Left kidney (tissue), 2 donors: ENCODE data around the gene MCF2L2. TPM values are rescaled to one million over a fixed set of nuclear protein-coding genes. Genes with fewer than 3 reads are reported as not detected.
A peak's percentile ranks its signal among the peaks of the same experiment; 100 is the strongest.

Source experiments
- DNase-seq: peaks from one replicate; pipeline ENCODE4 v3.0.0-alpha.2; 2013
- polyA plus RNA-seq: library from polyadenylated mRNA; unstranded; fragments of 120-200 nt; gene quantifications from one replicate; pipeline ENCODE4 v1.2.1, GENCODE V29; 2013; ENCODE audit not compliant: insufficient read length

Gene MCF2L2
- polyA plus RNA-seq, 1 donor: 1.7 TPM

DNA sequence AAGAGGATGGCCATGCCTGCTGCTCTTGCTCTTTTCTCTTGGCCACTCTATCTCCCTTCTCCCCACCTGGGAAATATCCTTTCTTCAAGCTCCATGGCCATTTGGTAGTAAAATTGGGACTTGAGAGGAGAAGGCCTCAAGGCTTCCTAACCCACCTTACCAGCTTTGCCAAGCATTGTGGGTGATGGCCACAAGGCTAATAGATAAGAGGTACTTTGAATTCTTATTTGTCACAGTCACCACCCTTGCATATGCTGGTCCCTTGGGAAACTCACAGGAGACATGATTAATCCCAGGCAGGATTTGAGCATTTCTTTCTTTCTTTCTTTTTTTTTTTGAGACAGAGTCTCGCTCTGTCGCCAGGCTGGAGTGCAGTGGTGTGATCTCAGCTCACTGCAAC lies 138.2 kb downstream of the MCF2L2 start:
- DNase-seq: no peak

DNA sequence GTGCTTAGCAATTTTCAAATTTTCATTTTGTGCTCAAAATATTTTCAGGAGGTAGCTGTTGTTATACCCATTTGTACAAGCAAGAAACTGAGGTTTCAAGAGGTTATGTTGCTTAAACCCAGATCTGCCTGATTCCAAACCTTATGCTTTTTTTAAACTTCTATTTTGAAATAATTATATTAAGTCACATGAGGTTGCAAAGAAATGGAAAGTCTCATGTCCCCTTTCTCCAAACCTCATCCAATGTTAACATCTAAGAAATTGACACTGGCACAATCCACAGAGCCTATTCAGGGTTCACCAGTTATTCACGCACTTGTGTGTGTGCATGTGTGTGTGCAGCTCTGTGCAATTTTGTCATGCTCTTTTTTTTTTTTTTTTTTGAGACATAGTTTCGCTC lies 140.3 kb downstream of the MCF2L2 start:
- no peak for DNase-seq

DNA sequence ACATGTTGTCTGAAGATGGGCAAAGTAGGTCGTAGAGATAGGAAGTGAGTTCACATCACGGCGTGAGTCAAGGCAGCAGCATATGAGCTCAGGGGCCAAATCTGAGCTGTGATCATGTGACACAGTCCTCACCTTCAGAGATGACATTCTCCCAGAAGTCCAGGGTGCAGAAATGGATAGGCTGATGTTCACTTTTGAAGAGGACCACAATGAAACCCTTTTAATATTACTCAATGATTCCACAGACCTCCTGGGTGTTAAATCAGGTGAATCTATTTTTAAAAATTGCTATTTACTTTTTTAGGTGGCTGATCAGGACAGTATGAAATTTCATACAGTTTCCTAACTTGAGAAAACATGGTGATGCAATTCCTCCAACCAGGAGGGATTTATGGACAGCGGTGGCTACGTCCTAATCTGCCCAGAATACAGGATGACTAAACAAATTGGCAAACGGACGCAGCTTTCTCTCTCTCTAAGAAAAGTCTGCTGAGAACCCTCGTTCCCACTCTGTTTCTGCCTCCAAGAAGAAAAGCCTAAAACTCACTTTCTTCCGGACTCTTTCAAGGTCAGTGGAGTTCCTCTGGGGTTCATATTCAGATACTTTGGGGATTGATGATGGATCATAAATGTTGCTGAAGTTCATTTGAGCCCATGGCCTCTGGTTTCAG lies 141.0 kb downstream of the MCF2L2 start:
- DNase-seq: no peak

DNA sequence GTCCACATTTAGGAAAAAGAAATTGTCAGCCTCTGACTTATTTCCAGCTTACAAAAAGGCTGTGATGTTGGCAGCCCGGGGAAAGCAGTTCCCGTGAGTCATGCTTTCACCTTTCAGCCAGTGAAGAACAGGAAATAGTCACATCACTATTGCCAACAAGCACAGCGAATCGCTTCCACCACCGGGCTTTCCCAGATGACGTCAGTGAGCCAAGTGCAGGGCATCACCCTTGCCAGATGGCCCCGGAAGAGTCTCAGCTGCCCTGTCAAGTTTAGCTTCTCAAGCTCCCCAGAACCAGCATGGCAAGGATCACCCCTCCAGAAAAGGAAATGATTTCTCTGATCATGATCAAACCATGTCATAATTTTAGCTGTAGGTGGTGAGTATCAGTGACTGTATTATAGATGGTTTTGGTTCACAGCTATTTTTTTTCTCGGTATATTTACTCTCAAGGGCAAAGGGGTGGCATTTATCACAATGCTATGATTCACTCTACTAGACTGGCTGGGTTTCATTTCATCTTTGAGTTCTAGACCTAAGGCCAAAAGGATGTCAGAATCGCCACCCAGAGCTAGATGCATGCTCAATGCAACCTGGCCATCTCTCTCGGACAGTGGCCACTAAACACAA lies 142.5 kb downstream of the MCF2L2 start:
- no peak for DNase-seq

DNA sequence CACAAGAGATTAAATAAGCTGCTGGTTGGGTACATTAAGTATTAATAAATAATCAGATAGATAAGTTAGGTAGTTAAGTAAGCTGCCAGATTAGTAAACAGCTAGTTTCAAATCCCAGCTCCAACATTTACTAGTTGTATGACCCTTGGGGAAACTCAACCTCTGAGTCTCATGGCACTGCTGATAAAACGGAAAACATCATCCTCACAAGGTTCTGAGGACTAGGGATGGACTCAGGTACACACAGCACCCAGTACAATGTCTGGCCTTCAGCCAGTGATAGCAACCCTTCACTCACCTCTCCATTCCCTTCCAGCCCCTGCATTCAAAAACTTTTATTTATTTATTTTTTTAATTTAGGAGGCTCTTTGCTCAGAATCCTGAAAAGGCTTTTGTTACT lies 143.1 kb downstream of the MCF2L2 start:
- DNase-seq: no peak

DNA sequence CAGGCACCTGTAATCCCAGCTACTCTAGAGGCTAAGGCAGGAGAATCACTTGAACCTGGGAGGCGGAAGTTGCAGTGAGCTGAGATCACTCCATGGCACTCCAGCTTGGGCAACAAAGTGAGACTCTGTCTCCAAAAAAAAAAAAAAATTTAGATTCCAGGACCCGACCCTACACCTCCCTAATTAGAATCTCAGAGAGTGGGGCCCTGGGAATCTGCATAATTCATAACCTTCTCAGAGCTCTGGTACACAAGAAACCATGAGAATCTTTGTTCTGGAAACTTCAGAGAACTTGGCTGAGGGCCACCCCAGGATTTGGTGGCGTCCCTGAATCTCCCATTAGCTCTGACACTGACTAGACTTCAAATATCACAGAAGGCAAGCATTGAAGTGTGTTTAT lies 143.8 kb downstream of the MCF2L2 start:
- DNase-seq: no peak

DNA sequence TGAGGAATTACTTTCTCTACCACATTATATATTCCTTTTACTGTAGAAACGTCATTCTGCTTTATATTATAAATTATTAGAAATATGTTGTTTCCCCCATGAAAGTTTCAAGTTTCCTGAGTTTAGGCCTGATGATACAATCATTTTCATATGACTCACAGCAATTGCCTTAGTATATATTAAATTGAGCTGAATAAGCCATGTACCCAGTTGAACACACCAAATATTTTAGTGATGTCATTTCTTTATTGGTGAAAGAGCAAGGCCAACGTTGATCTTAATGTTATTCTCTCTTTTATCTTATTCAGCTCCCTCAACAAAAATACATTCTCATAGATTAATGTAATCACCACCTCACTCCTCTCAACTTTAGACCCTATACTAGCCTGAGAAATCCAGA lies 144.5 kb downstream of the MCF2L2 start:
- DNase-seq: no peak

DNA sequence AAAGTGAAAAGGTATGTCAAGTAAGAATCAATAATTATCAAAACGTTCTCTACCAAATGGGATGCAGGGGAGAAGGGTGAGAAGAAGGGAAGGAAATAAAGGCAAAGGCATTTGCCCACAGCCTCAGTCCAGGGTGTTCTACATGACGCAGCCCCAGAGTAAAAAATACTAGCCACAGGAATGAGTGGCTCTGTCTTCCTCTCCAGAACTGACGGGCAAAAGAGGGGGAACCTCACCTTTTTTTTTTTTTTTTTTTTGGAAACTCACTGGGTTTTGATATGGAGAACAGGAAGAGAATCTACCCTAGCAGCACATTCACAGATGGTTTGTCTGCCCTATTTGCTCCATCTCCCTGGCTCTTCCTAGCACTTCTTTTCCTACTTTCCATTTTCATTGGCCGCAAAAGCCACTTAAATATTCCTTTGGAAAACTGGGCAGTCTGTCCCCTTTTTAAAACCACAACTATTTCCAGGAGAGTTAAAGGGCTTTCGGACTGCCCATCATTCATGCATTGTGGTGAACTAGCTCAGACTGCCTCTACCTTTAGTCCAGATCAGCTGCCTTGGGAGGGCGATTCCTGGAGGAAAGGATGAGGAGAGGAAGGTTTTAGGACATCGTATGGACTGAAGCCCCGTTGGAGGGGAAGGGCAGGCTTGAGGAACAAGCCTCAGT lies 147.2 kb downstream of the MCF2L2 start:
- DNase-seq: no peak

DNA sequence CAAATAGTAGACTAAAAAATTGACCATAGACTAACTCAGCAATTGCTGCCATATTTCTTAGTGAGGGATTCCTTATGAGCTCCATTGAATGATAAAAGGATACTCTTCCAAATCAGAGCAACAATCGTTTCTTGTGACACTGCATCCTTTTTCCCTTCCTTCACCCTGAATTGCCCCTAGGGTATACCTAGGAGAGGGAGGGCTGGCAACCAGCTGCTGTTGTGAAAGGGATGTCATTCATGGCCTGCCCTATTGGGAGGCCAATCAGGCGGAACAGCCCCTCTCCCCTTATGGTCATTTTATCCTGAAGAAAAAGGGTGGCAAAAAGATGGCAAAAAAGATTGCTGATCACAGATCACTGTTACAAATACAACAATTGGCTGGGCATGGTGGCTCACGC lies 149.0 kb downstream of the MCF2L2 start:
- DNase-seq: no peak

DNA sequence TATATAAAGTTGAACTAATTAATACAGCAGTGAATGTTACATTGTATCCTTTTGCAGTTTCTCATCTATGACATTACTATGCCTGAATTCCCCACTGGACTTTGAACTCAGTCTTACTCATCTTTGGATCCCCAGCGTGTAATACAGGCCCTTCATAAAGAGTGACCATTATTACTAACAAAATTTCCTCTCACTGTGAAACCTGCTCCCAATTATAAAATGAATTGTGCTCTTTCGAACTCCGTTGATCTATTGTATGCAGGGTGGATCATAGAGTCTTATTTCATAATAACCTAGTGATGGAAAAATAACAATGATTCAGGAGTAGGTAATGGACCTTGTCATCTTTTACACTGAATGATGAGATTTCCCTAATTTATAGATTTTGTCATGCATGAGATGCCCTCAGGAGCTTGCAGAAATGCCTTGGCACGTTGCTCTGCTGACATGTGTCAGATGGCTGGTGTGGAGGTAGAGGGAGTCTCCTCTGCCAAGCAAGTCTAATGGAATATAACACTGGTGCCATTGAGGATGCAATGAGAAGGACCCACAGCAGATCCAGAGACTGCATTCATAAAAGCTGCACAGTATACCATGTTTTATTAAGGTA lies 149.8 kb downstream of the MCF2L2 start:
- DNase-seq: no peak

DNA sequence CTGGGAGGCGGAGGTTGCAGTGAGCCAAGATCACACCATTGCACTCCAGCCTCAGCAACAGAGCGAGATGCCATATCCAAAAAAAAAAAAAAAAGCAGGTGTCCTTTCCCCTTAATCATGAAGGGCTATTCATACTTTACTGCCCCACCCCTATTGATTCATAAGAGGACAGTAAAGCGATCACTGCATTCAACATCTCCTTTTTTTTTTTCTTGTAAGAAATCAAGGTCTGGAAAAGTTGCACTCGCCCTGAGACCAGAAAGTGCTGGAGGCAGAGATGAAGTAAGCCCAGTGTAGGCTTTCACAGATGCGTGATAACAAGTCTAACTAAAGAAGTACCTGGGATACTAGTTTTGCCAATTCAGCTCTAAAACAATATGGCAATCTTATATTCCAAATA lies 151.2 kb downstream of the MCF2L2 start:
- DNase-seq: no peak

DNA sequence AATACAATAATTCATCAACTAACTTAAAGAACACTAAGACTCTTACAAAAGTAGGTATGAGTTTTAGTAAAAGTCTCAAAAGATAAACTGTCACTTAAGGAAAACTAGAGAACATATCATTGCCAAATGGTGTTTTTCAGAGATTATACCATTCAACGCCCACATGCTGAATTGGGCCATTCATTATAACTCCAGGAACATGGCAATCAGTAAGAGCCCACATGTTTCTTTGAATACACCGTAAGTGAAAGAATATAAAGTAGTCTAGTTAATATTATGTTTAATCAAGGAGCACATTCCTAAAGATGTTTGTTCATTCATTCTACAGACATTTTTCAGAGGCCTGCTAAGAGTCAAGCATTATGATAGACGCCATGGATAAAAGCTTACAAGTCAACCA lies 152.5 kb downstream of the MCF2L2 start:
- DNase-seq: no peak

DNA sequence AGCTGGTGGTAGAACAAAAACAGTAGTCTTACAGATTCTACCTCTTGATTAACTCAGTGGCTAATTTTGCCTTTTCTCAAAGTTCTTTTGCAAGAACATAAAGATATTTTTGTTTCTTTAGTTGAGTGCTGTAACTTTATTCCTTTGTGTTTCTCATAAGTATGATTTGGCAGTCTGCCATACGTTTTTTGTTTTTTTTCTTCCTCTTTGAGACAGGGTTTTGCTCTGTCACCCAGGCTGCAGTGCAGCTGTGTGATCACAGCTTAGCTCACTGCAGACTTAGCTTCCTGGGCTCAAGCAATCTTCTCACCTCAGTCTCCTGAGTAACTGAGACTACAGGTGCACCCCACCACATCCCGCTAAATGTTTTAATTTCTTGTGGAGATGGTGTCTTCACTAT lies 153.0 kb downstream of the MCF2L2 start:
- peak; percentile 58 for DNase-seq

DNA sequence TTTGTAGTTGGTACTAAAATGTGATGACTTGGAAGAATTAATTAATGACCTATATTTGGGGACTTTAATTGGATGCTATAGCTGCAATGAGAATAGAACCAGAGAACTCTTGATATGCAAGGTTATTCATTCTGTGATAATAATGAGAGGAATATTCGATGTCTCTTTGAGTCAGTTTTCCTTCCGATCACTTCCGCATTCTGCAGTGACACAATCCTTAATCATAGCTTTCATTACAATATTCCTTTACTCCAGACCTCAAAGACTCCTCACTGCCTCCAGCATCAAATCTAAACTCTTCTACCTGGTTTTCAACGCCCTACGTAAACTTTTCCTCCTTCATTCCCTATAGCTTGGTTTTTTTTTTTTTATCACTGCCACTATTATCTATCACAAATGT lies 153.8 kb downstream of the MCF2L2 start:
- no peak for DNase-seq

DNA sequence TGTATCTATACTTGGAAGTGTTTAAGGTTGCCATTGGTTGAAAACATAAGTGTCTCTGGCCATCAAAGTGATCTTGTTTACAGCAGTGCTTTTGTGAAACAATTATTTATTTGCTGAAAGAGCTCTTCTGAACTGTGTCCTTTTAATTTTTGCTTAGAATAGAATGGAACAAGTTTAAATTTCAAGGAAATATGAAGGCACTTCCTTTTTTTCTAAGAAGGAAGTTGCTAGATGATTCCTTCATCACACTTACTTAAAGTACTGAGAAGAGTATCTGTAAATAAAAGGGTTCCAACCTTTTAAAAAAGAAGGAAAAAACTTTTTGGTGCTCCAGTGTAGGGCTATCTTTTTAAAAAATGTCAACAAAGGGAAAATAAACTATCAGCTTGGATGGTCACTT lies 155.6 kb downstream of the MCF2L2 start:
- DNase-seq: no peak

DNA sequence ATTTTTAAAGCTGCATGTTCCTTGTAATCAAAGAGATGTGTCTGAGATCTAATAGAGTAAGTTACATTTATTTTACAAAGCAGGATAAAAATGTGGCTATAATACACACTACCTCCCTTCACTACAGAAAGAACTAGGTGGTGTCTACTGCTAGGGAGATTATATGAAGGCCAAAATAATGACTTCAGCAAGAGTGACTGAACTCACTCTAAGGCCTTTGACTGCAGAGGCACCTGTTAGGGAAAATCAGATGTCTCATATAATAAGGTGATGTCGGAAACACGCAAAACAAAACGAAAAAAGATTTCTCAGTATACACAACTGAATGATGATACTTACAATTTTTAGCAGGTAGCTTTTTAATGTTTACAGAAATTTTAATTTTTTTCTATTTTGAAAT lies 156.3 kb downstream of the MCF2L2 start:
- DNase-seq: no peak

DNA sequence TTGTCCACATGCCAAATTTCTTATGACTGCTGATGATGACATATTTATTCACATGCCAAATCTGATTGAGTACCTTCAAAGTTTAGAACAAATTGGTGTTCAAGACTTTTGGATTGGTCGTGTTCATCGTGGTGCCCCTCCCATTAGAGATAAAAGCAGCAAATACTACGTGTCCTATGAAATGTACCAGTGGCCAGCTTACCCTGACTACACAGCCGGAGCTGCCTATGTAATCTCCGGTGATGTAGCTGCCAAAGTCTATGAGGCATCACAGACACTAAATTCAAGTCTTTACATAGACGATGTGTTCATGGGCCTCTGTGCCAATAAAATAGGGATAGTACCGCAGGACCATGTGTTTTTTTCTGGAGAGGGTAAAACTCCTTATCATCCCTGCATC lies 158.1 kb downstream of the MCF2L2 start:
- DNase-seq: no peak

DNA sequence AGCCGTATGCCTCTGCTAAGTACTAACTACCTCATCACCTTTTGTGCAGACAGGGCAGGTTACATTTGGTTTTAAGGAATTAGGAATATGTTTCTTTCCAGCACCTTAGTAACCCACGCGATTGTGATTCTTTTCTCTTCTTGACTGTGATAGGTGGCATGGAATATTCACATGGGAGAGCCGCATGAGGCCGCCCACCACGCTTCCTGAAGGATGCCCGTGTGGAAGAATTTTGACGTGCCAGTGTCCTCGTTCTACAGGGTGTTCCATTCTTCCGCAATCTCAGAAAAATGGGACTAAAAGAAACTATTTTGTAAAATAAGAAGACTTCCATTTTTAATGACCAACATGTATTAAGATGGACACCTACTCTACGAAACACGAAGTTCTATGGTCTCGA lies 159.1 kb downstream of the MCF2L2 start:
- no peak for DNase-seq

DNA sequence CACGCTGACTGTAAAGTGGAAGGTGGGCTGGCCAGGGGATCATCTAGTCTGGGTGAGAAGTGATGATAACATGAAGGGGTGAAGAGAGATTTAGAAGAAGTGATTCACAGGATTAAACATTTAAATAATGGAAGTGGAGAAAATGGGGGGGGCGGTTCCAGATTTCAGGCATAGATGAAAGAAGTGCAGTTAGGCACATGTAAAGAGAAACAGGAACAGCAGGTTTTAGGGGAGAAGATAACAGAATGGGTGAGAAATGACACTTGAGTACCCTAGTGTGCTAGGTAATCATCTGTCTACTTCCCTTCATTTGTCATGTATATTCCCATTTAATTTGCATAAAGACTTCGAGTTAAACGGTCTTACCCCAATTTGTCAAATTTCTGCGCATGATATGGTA lies 160.1 kb downstream of the MCF2L2 start:
- DNase-seq: no peak

DNA sequence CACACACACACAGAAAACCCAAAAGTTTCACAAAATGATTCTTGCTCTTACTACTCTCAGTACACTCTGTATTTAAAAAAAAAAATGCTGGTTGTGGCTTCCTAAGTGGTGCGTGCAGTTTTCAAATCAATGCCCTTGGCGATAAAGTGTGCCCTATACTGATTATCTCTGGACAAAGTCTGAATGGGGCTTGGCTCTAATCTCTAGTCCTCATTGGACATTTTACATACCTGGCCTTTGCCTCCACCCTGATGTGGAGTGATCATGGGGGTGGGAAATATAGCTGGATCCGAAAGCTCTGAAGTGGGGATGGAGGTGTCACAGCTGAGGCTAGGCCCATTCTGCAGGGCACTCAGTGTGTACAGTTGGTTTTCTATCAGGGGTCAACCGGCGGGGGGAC lies 161.3 kb downstream of the MCF2L2 start:
- DNase-seq: no peak

DNA sequence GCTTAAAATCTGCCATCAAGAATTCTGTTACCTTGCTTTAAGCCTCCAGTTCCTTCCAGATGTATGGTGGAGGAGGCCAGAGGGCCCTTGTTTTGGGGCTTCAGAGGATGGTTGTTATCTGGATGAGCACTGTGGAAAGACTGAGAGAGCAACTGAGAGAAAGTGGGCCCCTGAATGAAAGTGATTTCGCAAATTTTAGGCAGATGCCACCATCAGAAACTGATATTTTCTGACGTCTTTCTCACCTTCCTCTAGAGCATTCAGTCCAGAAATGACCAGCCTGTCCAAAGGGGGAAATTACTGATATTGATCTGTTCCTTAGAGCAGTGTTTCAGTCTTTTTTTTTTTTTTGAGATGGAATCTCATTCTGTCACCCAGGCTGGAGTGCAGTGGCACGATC lies 162.0 kb downstream of the MCF2L2 start:
- no peak for DNase-seq

DNA sequence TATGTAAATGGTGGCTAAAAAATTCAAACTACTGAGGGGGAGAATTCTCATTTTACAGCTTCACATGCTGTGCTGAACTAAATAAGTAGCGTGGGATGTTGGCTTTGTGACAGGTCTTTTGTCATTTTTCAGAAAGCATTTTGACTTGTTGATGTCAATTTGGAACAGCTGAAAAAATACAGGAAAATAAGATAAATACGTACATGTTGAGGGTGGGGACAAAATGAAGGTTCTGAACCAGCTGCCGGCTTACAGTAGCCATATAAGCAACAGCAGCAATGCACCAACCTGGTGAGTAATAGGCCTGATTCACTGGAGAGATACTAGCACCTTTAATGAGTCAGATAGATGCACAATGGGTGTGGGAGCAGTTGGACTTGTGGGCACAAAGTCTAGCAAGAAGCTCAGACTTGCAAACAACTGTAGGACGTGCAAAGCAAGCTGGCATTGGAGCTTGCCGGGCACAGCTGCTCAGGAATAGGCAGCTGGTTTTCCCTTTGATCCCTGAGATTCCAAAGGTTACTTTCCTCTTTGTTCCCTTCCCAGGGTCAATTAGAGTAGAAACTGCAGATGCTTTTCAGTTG lies 162.5 kb downstream of the MCF2L2 start:
- no peak for DNase-seq

DNA sequence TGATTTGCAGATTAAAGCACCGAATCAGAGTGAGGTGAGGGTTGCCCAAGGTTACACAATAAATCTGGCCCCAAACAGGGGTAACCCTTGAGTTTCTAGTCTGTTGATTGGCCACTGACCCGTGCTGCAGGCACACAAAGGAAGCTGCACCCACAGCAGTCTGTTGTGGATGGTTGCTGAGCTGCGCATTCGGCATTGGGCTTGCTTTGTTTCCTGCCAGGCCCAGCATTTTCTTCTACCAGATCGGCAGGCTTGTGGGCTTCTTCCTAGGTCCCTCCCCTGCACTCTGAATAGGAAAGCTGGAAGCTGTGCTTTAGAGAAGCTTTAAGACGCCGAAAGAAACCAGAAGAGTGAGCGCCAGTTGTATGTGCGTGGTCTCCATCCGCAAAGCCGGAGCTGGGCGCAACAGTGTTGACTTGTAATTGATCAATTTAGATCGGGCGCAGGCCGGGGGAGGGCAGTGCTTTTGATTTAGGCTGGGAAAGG lies 163.2 kb downstream of the MCF2L2 start:
- DNase-seq: peak; percentile 52
